ENCODE measurements around the gene EGF. TPM values are rescaled to one million over a fixed set of nuclear protein-coding genes. Genes with fewer than 3 reads are reported as not detected.
A peak's percentile ranks its signal among the peaks of the same experiment; 100 is the strongest.
"Not testable (repeated sequence)": the region's sequence is repeated elsewhere in the genome, so short reads cannot be mapped to it uniquely, and the experiment has no call there.

EGF gene
- total RNA-seq, 2 donors from 2014 or later: 2.1 to 3.9 TPM

DNA sequence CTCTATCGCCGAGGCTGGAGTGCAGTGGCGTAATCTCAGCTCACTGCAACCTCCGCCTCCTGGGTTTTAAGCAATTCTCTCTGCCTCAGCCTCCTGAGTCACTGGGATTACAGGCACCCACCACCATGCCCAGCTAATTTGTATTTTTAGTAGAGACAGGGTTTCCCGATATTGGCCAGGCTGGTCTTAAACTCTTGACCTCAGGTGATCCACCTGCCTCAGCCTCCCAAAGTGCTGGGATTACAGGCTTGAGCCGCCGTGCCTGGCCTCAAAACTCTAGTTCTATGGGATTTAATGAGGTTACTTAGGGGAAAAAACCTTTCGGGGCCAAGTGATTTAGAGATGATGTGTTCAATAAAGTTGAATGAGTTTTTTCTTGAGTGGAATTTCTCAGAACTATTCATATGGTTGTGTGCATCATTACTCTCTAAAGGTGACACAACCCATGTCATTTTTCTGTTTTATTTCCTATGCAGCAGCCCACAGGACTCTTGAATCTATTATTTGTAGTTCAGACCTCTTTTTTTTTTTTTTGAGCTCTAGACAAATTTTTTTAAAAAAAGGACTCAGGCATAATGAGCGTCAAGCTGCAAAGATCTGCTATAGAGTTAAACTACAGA is 36.5 kb downstream of the EGF start:
- intact Hi-C loops (cut with DNase I, micrococcal nuclease); ATAC-seq; DNase-seq: not testable (repeated sequence)

GRCh38 chr4:109952612-109953011 is 39.9 kb downstream of the EGF start:
- intact Hi-C loops (cut with DNase I, micrococcal nuclease): no loop called here
- DNase-seq (no peak), ATAC-seq (no peak)

DNA sequence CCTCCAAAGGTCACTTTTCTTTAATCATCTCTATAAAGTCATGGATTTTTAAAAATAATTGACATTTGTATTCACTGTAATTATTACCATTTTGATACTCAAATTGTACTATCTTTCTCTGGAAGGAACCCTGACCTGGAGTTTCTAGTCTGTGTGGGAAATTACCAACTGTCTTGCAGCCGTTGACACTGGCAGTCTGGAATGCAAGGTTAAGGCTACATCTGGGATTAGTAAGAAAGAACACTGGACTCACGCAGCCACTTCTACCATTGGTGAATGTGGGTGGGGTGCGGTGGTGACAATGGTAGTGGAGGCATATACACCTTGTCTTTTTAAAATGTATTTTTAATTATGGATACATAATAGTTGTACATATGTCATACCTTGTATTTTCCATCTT is 40.9 kb downstream of the EGF start:
- intact Hi-C loops (cut with DNase I, micrococcal nuclease): no loop called here
- no peak for ATAC-seq
- DNase-seq: no peak

DNA sequence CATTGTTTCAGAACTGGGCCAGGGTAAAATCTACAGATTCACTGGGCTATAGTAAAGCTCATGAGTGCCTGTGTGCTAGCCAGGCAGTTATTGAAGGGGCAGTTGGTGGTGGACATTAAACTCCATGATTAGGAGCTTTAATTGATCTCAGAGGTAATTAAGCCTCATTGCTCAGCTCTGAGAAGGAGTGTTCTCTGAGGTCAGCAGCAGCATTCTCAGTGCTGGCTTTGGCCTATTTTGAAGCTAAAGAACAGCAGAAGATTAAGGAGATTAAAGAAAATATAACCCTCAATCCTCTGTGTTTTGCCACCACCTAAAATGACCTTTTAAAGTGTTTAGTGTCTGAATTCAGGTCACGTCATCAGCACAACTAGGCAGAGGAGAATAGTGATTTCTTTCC is 42.5 kb downstream of the EGF start:
- intact Hi-C loops (cut with DNase I, micrococcal nuclease): no loop called here
- DNase-seq (no peak), ATAC-seq (no peak)

- intact Hi-C loops (cut with DNase I, micrococcal nuclease): no loop called here
- no peak for DNase-seq
- ATAC-seq: no peak
Measured at GRCh38 chr4:109957227-109957626, 44.5 kb downstream of the EGF start.

DNA sequence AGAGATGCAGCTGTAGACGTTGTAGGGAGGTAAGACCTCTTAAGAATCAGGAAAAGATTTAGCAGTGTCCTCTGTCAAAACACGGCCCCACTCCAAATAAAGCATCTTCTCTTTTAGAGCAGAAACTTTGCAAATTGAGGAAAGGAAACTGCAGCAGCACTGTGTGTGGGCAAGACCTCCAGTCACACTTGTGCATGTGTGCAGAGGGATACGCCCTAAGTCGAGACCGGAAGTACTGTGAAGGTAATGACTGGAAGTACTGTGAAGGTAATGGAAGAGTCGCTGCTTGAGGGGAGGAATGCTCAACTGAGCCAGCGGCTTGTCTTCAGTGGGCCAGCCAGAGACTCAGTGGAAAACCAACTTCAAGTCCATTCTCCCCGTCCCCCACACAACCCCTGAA is 46.5 kb downstream of the EGF start:
- DNase-seq: no peak
- intact Hi-C loops (cut with DNase I, micrococcal nuclease): no loop called here
- no peak for ATAC-seq

DNA sequence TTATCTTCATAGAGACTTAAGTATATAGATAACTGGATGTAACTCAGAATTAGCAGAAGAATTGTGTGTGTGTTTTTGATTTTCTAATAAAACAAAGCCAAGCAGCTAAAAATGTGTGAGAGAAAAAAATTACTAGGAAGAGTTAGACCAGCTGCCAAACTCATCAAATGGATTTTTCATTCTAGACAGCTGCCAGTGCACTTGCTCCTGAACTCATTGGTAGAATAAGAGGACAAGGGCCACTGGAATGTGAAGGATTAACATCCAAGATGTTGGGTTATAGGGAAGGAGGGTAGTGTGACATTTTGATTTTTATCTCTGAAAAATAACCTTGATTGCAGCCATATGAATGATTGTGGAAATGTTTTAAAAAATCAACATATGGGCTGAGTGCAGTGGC is 49.7 kb downstream of the EGF start:
- ATAC-seq (no peak), DNase-seq (no peak)
- intact Hi-C loops (cut with DNase I, micrococcal nuclease): no loop called here

DNA sequence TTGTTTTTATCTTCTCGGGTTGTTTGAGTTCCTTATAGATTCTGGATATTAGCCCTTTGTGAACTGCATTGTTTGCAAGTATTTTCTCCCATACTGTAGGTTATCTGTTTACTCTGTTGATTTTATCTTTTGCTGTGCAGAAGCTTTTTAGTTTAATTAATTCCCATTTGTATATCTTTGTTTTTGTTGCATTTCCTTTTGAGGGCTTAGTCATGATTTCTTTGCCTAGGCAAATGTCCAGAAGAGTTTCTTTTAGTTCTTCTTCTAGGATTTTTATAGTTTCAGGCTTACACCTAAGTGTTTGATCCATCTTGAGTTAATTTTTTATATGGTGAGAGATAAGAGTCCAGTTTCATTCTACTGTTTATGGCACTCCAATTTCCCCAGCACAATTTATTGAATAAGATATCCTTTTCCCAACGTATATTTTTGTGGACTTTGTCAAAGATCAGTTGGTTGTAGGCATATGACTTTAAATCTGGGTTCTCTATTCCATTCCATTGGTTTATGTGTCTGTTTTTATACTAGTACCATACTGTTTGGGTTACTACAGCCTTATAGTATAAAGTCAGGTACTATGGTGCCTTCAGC is 54.3 kb downstream of the EGF start:
- intact Hi-C loops (cut with DNase I, micrococcal nuclease): no loop called here
- peak; percentile 82 for ATAC-seq
- no peak for DNase-seq

- ATAC-seq: peak; percentile 85
- no peak for DNase-seq
Measured at GRCh38 chr4:109967798-109968520, 55.3 kb downstream of the EGF start.

DNA sequence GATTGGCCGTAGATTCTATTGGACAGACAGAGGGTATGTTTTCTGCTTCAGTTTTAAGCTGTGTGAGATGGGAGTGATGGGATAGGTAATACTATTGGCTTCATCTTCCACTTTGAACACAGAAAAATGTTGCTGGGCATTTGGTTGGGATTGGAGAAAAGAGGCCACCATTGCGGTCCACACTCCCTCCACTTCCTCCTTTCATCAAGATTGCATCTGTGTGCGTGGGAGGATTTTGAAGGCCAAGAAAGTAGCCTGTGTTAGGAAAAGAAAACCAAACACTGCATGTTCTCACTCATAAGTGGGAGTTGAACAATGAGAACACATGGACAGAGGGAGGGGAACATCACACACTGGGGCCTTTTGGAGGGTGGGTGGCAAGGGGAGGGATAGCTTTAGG is 56.4 kb downstream of the EGF start:
- ATAC-seq: no peak
- DNase-seq: no peak
- intact Hi-C loops (cut with DNase I, micrococcal nuclease): no loop called here

More at GRCh38 chr4:109967798-109968520, 55.3 kb downstream of the EGF start:
- intact Hi-C loops (cut with DNase I, micrococcal nuclease): no loop called here

DNA sequence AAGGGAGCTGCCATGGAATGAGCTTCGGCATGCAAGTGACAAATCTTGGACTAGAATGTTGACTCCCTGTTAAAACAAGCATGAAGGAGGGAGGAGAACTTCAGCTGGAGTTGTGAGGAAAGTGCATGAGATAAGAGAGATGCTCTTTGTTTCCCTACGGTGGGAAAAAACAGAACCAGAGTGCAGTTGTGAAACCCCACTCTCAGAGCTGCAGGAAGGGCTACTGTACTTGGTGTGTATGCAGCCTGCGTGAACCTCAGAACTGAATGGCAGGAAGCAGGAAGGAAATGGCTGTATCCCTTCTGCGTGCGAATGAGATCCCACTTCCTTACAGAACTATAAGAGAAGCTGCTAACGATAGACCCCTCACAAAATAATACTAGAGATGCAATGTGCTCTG is 57.2 kb downstream of the EGF start:
- ATAC-seq (no peak), DNase-seq (no peak)
- intact Hi-C loops (cut with DNase I, micrococcal nuclease): loop anchor here in 1 of 2 donors (10.0 kb wide), 1 partner anchor 415 kb away; no protein-coding TSS in a partner anchor

- intact Hi-C loops (cut with DNase I, micrococcal nuclease): loop anchor here in 1 of 2 donors (10.0 kb wide), 1 partner anchor 418 kb away; no protein-coding TSS in a partner anchor
- ATAC-seq (peak; percentile 84), DNase-seq (peak; percentile 22 to 27)
Measured at GRCh38 chr4:109972786-109973528, 60.3 kb downstream of the EGF start.

DNA sequence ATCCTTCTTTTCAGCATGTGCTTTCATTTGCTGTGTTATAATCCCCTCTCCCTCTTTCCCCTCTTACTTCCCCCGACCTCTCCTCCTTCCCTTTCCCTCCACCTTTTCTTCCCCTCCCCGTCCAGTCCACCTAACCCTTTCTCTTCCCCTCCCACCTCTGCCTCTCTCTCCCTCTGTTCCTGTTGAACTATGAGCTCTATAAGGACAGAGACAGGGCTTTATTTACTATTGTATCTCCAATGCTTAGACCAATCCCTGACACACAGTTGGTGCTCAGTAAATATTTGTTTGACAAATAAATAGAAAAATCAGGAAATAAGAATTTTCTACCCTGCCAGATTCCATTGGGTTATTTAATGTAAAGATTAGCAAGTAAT is 60.8 kb downstream of the EGF start:
- ATAC-seq: peak; percentile 79
- DNase-seq: peak in 1 of 2 donors; percentile 30

DNA sequence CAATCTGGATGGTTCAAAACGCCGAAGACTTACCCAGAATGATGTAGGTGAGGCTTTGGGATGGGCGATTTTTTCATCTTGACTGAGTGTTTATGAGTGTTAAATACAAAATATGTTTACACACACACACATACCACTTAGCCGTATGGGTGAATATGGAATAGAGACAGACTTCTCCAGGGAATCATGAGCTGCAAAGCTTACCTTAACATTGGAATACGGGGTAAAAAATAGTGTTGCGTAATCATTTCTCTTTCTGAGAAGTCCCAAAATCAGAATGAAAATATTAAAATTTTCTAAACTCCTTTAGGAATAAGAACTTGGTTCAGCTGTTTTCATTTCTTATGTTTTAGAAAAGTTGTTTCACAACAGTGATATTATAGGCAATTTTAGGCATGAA is 63.5 kb downstream of the EGF start:
- no peak for DNase-seq
- intact Hi-C loops (cut with DNase I, micrococcal nuclease): loop anchor here in 1 of 2 donors (10.0 kb wide), 1 partner anchor 421 kb away; no protein-coding TSS in a partner anchor
- ATAC-seq: no peak

More for the DNA sequence above, 60.8 kb downstream of the EGF start:
- intact Hi-C loops (cut with DNase I, micrococcal nuclease): loop anchor here in 1 of 2 donors (10.0 kb wide), 1 partner anchor 419 kb away; no protein-coding TSS in a partner anchor

DNA sequence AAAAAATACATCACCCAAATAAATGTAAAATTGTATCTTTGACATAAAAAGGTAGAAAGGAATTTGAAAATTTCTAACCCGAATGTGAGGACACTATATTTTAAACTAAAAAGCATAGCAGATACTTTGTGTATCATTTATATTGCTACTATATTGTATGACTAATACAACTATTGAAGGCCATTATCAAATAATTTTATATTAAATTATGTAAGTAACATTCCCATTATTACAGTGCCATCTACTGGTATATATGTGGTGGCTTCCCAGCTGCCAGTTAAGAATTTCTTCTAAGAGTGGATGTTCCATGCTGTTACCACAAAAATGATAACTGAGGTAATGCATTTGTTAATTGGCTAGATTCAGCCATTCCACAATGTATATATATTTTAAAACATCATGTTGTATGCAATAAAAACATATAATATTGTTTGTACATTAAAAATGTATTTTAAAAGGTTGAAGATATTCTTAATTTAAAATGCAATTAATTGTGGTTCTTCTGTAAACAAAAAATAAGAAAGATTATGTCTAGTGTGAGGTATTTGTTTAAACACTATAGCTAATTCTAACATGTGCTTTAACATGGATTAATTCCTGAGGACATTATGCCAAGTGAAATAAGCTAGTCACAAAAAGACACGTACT is 65.3 kb downstream of the EGF start:
- intact Hi-C loops (cut with DNase I, micrococcal nuclease): loop anchor here in 1 of 2 donors (10.0 kb wide), 1 partner anchor 423 kb away; no protein-coding TSS in a partner anchor
- ATAC-seq: no peak

GRCh38 chr4:109978704-109979454 is 66.2 kb downstream of the EGF start:
- ATAC-seq: no peak
- intact Hi-C loops (cut with DNase I, micrococcal nuclease): loop anchor here in 1 of 2 donors (10.0 kb wide), 1 partner anchor 424 kb away; no protein-coding TSS in a partner anchor
- DNase-seq: no peak

More for the DNA sequence above, 65.3 kb downstream of the EGF start:
- DNase-seq: no peak

- no peak for ATAC-seq
- intact Hi-C loops (cut with DNase I, micrococcal nuclease): loop anchor here in 1 of 2 donors (10.0 kb wide), 2 partner anchors 425 to 555 kb away; no protein-coding TSS in a partner anchor
Measured at GRCh38 chr4:109979920-109980717, 67.4 kb downstream of the EGF start.

More at GRCh38 chr4:109979920-109980717, 67.4 kb downstream of the EGF start:
- no peak for DNase-seq
